ENCODE data around the gene KAT6B. TPM values are rescaled to one million over a fixed set of nuclear protein-coding genes. Genes with fewer than 3 reads are reported as not detected.

The KAT6B gene
- total RNA-seq, 1 experiment from 2014 or later, result 14.9 TPM

- no peaks in the 10 kb centered on the region for H3K27me3 ChIP-seq (replicated peaks; ENCODE audit: control insufficient read depth, insufficient read depth, low read length)
- H3K36me3 Mint-ChIP-seq (ENCODE audit: insufficient read depth, unreplicated experiment), result no peaks in the 10 kb centered on the region
- no peak for DNase-seq
- no peak overlapping the region for H3K27ac Mint-ChIP-seq (ENCODE audit: unreplicated experiment)
- H3K9me3 Mint-ChIP-seq (ENCODE audit: unreplicated experiment), result no peaks in the 10 kb centered on the region
- peaks cover 3% of the 10 kb centered on the region; the same call in 1 of the 2 replicates for H3K4me1 ChIP-seq
- no peaks in the 10 kb centered on the region for H3K4me1 Mint-ChIP-seq (ENCODE audit: low read depth, unreplicated experiment)
- H3K36me3 ChIP-seq (ENCODE audit: control insufficient read depth, insufficient read depth, low read length), result no peaks in the 10 kb centered on the region
- POLR2A ChIA-PET, result no interaction called here
- no peak overlapping the region for H3K4me3 ChIP-seq (ENCODE audit: low read depth, low read length)
- H3K4me3 Mint-ChIP-seq (ENCODE audit: unreplicated experiment), result no peak overlapping the region
- intact Hi-C loops (cut with micrococcal nuclease; ENCODE audit: unreplicated experiment), result no loop called here
- CTCF ChIA-PET, result no interaction called here
- TF ChIP-seq CTCF (IDR thresholded peaks at IDR 0.05; ENCODE audit: insufficient read depth in 1 of 2, low read depth in 1 of 2, low read length in 1 of 2, severe bottlenecking in 1 of 2, unreplicated experiment in 1 of 2), result no peak
- H3K27me3 Mint-ChIP-seq (ENCODE audit: insufficient read depth, unreplicated experiment), result no peaks in the 10 kb centered on the region
- no peaks in the 10 kb centered on the region for H3K9me3 ChIP-seq
- no TSS peak for BruUV-seq (replicated peaks)
Observed at GRCh38 chr10:74900297-74900696, 73.9 kb downstream of the KAT6B start.

DNA sequence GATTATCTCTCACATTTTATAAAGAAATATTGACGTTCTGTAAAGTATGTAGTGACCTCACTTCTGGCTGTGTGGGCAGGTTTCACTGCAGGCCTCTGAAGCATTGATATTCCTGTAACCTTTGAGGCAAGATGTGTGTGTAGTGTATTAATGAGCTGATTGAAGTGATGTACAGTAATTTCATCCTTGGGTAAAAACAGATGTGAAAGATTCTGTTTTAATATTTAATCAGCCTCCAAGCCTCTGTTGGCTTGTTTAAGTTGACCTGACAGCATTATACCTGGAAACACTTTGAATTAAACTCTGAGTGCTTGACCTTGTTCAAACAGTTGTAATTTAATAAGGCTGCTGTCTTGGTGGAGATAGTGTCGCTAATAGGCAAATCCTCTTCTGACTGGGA, 74.9 kb downstream of the KAT6B start:
- BruUV-seq (replicated peaks), result no TSS peak
- H3K4me3 ChIP-seq (ENCODE audit: low read depth, low read length), result no peak overlapping the region
- Mint-ChIP-seq H3K27ac (ENCODE audit: unreplicated experiment) (no peak overlapping the region), H3K4me3 (ENCODE audit: unreplicated experiment) (no peak overlapping the region), H3K36me3 (ENCODE audit: insufficient read depth, unreplicated experiment) (no peaks in the 10 kb centered on the region), H3K27me3 (ENCODE audit: insufficient read depth, unreplicated experiment) (no peaks in the 10 kb centered on the region), H3K9me3 (ENCODE audit: unreplicated experiment) (no peaks in the 10 kb centered on the region), H3K4me1 (ENCODE audit: low read depth, unreplicated experiment) (no peaks in the 10 kb centered on the region)
- H3K9me3 ChIP-seq, result no peaks in the 10 kb centered on the region
- intact Hi-C loops (cut with micrococcal nuclease; ENCODE audit: unreplicated experiment), result no loop called here
- CTCF ChIA-PET, result no interaction called here
- H3K4me1 ChIP-seq, result peaks cover 3% of the 10 kb centered on the region; the same call in 1 of the 2 replicates
- TF ChIP-seq CTCF (IDR thresholded peaks at IDR 0.05; ENCODE audit: insufficient read depth in 1 of 2, low read depth in 1 of 2, low read length in 1 of 2, severe bottlenecking in 1 of 2, unreplicated experiment in 1 of 2), result no peak
- DNase-seq, result no peak
- no peaks in the 10 kb centered on the region for H3K27me3 ChIP-seq (replicated peaks; ENCODE audit: control insufficient read depth, insufficient read depth, low read length)
- no peaks in the 10 kb centered on the region for H3K36me3 ChIP-seq (ENCODE audit: control insufficient read depth, insufficient read depth, low read length)
- POLR2A ChIA-PET, result no interaction called here

DNA sequence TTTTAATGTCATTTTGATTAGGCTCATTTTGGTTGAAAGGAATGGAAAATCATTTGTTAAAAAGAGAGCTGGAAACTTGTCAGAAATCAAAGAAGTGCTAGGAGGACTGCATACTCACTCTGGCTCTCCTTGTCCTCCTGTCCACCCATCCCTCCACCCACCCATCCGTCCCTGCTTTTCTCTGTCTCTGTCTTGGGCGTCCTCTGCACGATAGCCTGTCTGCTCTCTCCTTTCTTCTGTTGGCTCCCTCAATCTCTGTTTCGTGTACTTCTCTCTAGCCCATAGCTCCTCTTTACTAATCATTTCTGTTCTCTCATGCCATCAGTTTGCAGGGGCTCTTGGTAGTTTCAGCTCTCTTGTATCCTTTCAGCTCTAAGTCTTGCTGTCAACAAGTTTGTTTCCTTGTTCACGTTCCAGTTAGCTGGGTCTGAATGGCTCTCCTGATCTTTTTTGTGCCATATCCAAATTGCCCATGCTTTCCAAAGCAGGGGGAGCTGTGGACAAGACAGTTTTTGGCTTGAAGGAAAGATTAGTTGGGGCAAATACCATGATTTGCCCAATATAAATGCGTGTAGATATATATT, 75.6 kb downstream of the KAT6B start:
- Histone ChIP-seq H3K36me3 (ENCODE audit: control insufficient read depth, insufficient read depth, low read length) (no peaks in the 10 kb centered on the region), H3K9me3 (no peaks in the 10 kb centered on the region), H3K4me3 (ENCODE audit: low read depth, low read length) (no peak overlapping the region), H3K4me1 (peaks cover 3% of the 10 kb centered on the region; the same call in 1 of the 2 replicates), H3K27me3 (replicated peaks; ENCODE audit: control insufficient read depth, insufficient read depth, low read length) (no peaks in the 10 kb centered on the region)
- intact Hi-C loops (cut with micrococcal nuclease; ENCODE audit: unreplicated experiment), result no loop called here
- BruUV-seq (replicated peaks), result no TSS peak
- TF ChIP-seq CTCF (IDR thresholded peaks at IDR 0.05; ENCODE audit: insufficient read depth in 1 of 2, low read depth in 1 of 2, low read length in 1 of 2, severe bottlenecking in 1 of 2, unreplicated experiment in 1 of 2), result no peak
- Mint-ChIP-seq H3K27ac (ENCODE audit: unreplicated experiment) (no peak overlapping the region), H3K4me1 (ENCODE audit: low read depth, unreplicated experiment) (no peaks in the 10 kb centered on the region), H3K9me3 (ENCODE audit: unreplicated experiment) (no peaks in the 10 kb centered on the region), H3K27me3 (ENCODE audit: insufficient read depth, unreplicated experiment) (no peaks in the 10 kb centered on the region), H3K36me3 (ENCODE audit: insufficient read depth, unreplicated experiment) (no peaks in the 10 kb centered on the region), H3K4me3 (ENCODE audit: unreplicated experiment) (no peak overlapping the region)
- CTCF ChIA-PET, result interaction anchor here (0.6 kb wide), 1 partner anchor 196 kb away, joined by 3 read pairs; no protein-coding TSS in a partner anchor
- no peak for DNase-seq
- POLR2A ChIA-PET, result interaction anchor here (0.6 kb wide), 1 partner anchor 309 kb away, joined by 3 read pairs; the partner anchor contains the start of gene VDAC2
